Testis (tissue), 2 donors: ENCODE results near the gene RNF169.

ENCODE experiments used
- CTCF ChIP-seq, 3 experiments: fragments of 450-650 bp in 2 of 3; fragments of 200-600 bp in 1 of 3; sonication (generic) in 1 of 3; IDR thresholded peaks; one replicate each; pipeline ENCODE4 v1.5.1; 2016 to 2019; ENCODE audit warnings: antibody characterized with exemption in 3 of 3, mild to moderate bottlenecking in 2 of 3, moderate library complexity in 1 of 3
- POLR2A ChIP-seq: fragments of 450-650 bp; IDR thresholded peaks from one replicate; pipeline ENCODE4 v1.6.1; 2017; ENCODE audit warnings: antibody characterized with exemption, mild to moderate bottlenecking, moderate library complexity

- TF ChIP-seq POLR2A (no peak), CTCF (IDR thresholded peaks at IDR 0.05) (no peak)
These were observed 99.2 kb downstream of the RNF169 start for GRCh38 chr11:74847895-74848294.
